Lower leg skin (tissue), 3 donors: ENCODE data around the gene GPI.

Experiments used
- CTCF ChIP-seq, 3 donors: fragments of 450-650 bp; IDR thresholded peaks; one replicate each; pipeline ENCODE4 v1.5.1; 2016; ENCODE audit warnings: antibody characterized with exemption in 3 of 3, mild to moderate bottlenecking in 3 of 3, moderate library complexity in 2 of 3
- POLR2A ChIP-seq, 2 donors: fragments of 450-650 bp; IDR thresholded peaks; one replicate each; pipeline ENCODE4 v1.6.1; 2016 to 2017; ENCODE audit warnings: antibody characterized with exemption in 2 of 2, mild to moderate bottlenecking in 1 of 2, moderate library complexity in 1 of 2

- TF ChIP-seq CTCF (IDR thresholded peaks at IDR 0.05) (no peak), POLR2A (IDR thresholded peaks at IDR 0.05) (no peak)
These were observed 41.4 kb upstream of the GPI start for GRCh38 chr19:34323433-34324204.
